Upper lobe of left lung (tissue), 6 donors: Measurements from ENCODE around the gene CHCHD3. TPM values are rescaled to one million over a fixed set of nuclear protein-coding genes. Genes with fewer than 3 reads are reported as not detected.

Source experiments
- ATAC-seq, 2 donors: fragments of 200-7000 bp; cut with Tn5 transposase; one replicate each; pipeline ENCODE4 v1.9.1; 2022; ENCODE audit warnings: mild to moderate bottlenecking in 2 of 2, moderate library complexity in 2 of 2; ENCODE audit not compliant: low FRiP score in 2 of 2
- DNase-seq, 2 donors: peaks; one replicate each; pipeline ENCODE4 v3.0.0-alpha.2; 2019 to 2020
- H3K27ac ChIP-seq, 4 donors: fragments of 200-600 bp; sonication (generic); one replicate each; pipeline ENCODE4 v1.5.1; 2016 to 2019
- H3K27me3 ChIP-seq, 4 donors: fragments of 200-600 bp; sonication (generic); one replicate each; pipeline ENCODE4 v1.5.1; 2017 to 2019
- H3K36me3 ChIP-seq, 4 donors: fragments of 200-600 bp; sonication (generic); one replicate each; pipeline ENCODE4 v1.5.1; 2016 to 2019
- H3K4me1 ChIP-seq, 4 donors: fragments of 200-600 bp; sonication (generic); one replicate each; pipeline ENCODE4 v1.5.1; 2018 to 2019
- H3K4me3 ChIP-seq, 4 donors: fragments of 200-600 bp; sonication (generic); one replicate each; pipeline ENCODE4 v1.5.1; 2017 to 2019; ENCODE audit warnings: mild to moderate bottlenecking in 2 of 4, moderate library complexity in 1 of 4
- H3K9me3 ChIP-seq, 4 donors: fragments of 200-600 bp; sonication (generic); one replicate each; pipeline ENCODE4 v1.5.1; 2018 to 2019
- CTCF ChIP-seq, 6 experiments: fragments of 450-650 bp in 4 of 6; fragments of 200-600 bp in 2 of 6; sonication (generic) in 2 of 6; IDR thresholded peaks; one replicate each; pipeline ENCODE4 v1.5.1; 2016 to 2019; ENCODE audit warnings: antibody characterized with exemption in 6 of 6
- EP300 ChIP-seq, 4 donors: sonication (generic); formaldehyde crosslinking; IDR thresholded peaks; one replicate each; pipeline ENCODE4 v1.5.1; 2017; ENCODE audit warnings: antibody characterized with exemption in 4 of 4, control low read depth in 2 of 4
- POLR2A ChIP-seq, 4 donors: fragments of 450-650 bp; IDR thresholded peaks; one replicate each; pipeline ENCODE4 v1.5.1; 2016 to 2017; ENCODE audit warnings: antibody characterized with exemption in 4 of 4, mild to moderate bottlenecking in 2 of 4
- POLR2AphosphoS5 ChIP-seq, 2 donors: sonication (generic); formaldehyde crosslinking; IDR thresholded peaks; one replicate each; pipeline ENCODE4 v1.5.1; 2017; ENCODE audit warnings: antibody characterized with exemption in 2 of 2
- WGBS, 2 donors: methylation state at CpG; one replicate each; pipeline ENCODE4 v1.1.5; 2017 to 2018; 5-methylcytosine and 5-hydroxymethylcytosine counted together
- total RNA-seq, 6 donors: library from RNA; depleted of rRNA in 4 of 6; stranded (reverse); fragments of >200 nt in 4 of 6; gene quantifications; one replicate each; pipeline versions ENCODE4 v1.1.0 to v1.2.1, GENCODE V29; 2016 to 2021
- donor health status: DM: no; HTN: no; CAD: no; lungs with moderate emphysema.
- donor health status: DM: no; HTN: yes; CAD: no; lungs with severe emphysema.

Gene CHCHD3
- total RNA-seq, 6 donors from 2014 or later = 42.6 to 54.5 (median 48.6) TPM

GRCh38 chr7:132785870-132786269 lies 296.0 kb downstream of the CHCHD3 start:
- ATAC-seq = no peak
- H3K27me3 ChIP-seq = no peaks in the 10 kb centered on the region
- no peak for TF ChIP-seq POLR2AphosphoS5 (IDR thresholded peaks at IDR 0.05)
- TF ChIP-seq CTCF (IDR thresholded peaks at IDR 0.05) = no peak
- TF ChIP-seq EP300 (IDR thresholded peaks at IDR 0.05) = no peak
- TF ChIP-seq POLR2A (IDR thresholded peaks at IDR 0.05) = no peak
- H3K36me3 ChIP-seq = peaks cover 0 to 12% (median 1%) of the 10 kb centered on the region in 4 donors
- H3K27ac ChIP-seq = no peak overlapping the region
- no peak overlapping the region for H3K4me3 ChIP-seq
- WGBS, 2 donors = 97 to 98% methylated on average over 6 of the region's 6 CpGs
- no peak for DNase-seq
- H3K9me3 ChIP-seq = no peaks in the 10 kb centered on the region
- H3K4me1 ChIP-seq = no peaks in the 10 kb centered on the region

GRCh38 chr7:132784406-132784805 lies 297.5 kb downstream of the CHCHD3 start:
- 89% methylated on average over 4 of the region's 4 CpGs for WGBS, 2 donors
- Histone ChIP-seq H3K4me1 (no peaks in the 10 kb centered on the region), H3K36me3 (peaks cover 0 to 12% (median 1%) of the 10 kb centered on the region in 4 donors), H3K27me3 (no peaks in the 10 kb centered on the region), H3K27ac (no peak overlapping the region), H3K9me3 (no peaks in the 10 kb centered on the region), H3K4me3 (no peak overlapping the region)
- DNase-seq (no peak), ATAC-seq (no peak)
- TF ChIP-seq EP300 (IDR thresholded peaks at IDR 0.05) = no peak
- TF ChIP-seq CTCF (IDR thresholded peaks at IDR 0.05) = no peak

- WGBS, 2 donors = 91 to 95% methylated on average over 8 of the region's 8 CpGs
- H3K27ac ChIP-seq = no peak overlapping the region
- ATAC-seq = no peak
Observed at GRCh38 chr7:132783824-132784223, 298.1 kb downstream of the CHCHD3 start.

GRCh38 chr7:132782777-132783640 lies 298.9 kb downstream of the CHCHD3 start:
- Histone ChIP-seq H3K36me3 (peaks cover 0 to 12% (median 1%) of the 10 kb centered on the region in 4 donors), H3K27me3 (no peaks in the 10 kb centered on the region), H3K4me3 (no peak overlapping the region), H3K4me1 (no peaks in the 10 kb centered on the region), H3K27ac (no peak overlapping the region), H3K9me3 (no peaks in the 10 kb centered on the region)
- TF ChIP-seq POLR2AphosphoS5 (IDR thresholded peaks at IDR 0.05) (no peak), POLR2A (IDR thresholded peaks at IDR 0.05) (no peak), EP300 (IDR thresholded peaks at IDR 0.05) (no peak), CTCF (IDR thresholded peaks at IDR 0.05) (no peak)
- WGBS, 2 donors = 92% methylated on average over 11 of the region's 11 CpGs
- DNase-seq (no peak), ATAC-seq (no peak)

More at GRCh38 chr7:132783824-132784223, 298.1 kb downstream of the CHCHD3 start:
- Histone ChIP-seq H3K4me3 (no peak overlapping the region), H3K27me3 (no peaks in the 10 kb centered on the region), H3K36me3 (peaks cover 0 to 12% (median 1%) of the 10 kb centered on the region in 4 donors), H3K9me3 (no peaks in the 10 kb centered on the region), H3K4me1 (no peaks in the 10 kb centered on the region)
- TF ChIP-seq EP300 (IDR thresholded peaks at IDR 0.05) = no peak
- no peak for TF ChIP-seq CTCF (IDR thresholded peaks at IDR 0.05)
- no peak for TF ChIP-seq POLR2A (IDR thresholded peaks at IDR 0.05)
- TF ChIP-seq POLR2AphosphoS5 (IDR thresholded peaks at IDR 0.05) = no peak
- DNase-seq = no peak

GRCh38 chr7:132780822-132781221 lies 301.1 kb downstream of the CHCHD3 start:
- DNase-seq (no peak), ATAC-seq (no peak)
- Histone ChIP-seq H3K27ac (no peak overlapping the region), H3K27me3 (no peaks in the 10 kb centered on the region), H3K4me3 (no peak overlapping the region), H3K36me3 (peaks cover 0 to 12% (median 1%) of the 10 kb centered on the region in 4 donors), H3K9me3 (no peaks in the 10 kb centered on the region), H3K4me1 (no peaks in the 10 kb centered on the region)
- no peak for TF ChIP-seq POLR2A (IDR thresholded peaks at IDR 0.05)
- TF ChIP-seq EP300 (IDR thresholded peaks at IDR 0.05) = no peak
- TF ChIP-seq CTCF (IDR thresholded peaks at IDR 0.05) = no peak
- no peak for TF ChIP-seq POLR2AphosphoS5 (IDR thresholded peaks at IDR 0.05)
- WGBS, 2 donors = 93 to 99% methylated on average over 4 of the region's 4 CpGs
